GM12878 (cell line): ENCODE data around the gene CUL9. TPM values are rescaled to one million over a fixed set of nuclear protein-coding genes. Genes with fewer than 3 reads are reported as not detected.

Experiments
- DPF2 ChIP-seq: fragments of 450-650 bp; IDR thresholded peaks from 2 replicates; pipeline ENCODE4 v1.6.1; 2017; ENCODE audit warnings: mild to moderate bottlenecking
- HCFC1 ChIP-seq: fragments of 150-350 bp; IDR thresholded peaks from 2 replicates; pipeline ENCODE4 v1.6.1; 2014; ENCODE audit warnings: low read length
- RB1 ChIP-seq: fragments of 450-650 bp; formaldehyde crosslinking; IDR thresholded peaks from 2 replicates; pipeline ENCODE4 v1.6.1; 2017; ENCODE audit warnings: mild to moderate bottlenecking, borderline replicate concordance
- SP1 ChIP-seq: IDR thresholded peaks from one replicate; pipeline ENCODE4 v1.6.1; 2011; ENCODE audit warnings: low read depth, low read length
- polyA plus RNA-seq, 11 experiments: library from polyadenylated mRNA; depleted of rRNA in 4 of 11; unstranded in 6 of 11; stranded (reverse) in 5 of 11; fragments of >200 nt; fragmentation: Nextera tagmentation in 4 of 11; fragmentation: Illumina TruSeq in 1 of 11; extraction: Ambion mirVana in 4 of 11; extraction: Trizol in 1 of 11; gene quantifications; 1 replicate in 1 of 11; 2 replicates in 10 of 11; pipeline versions ENCODE4 v1.2.1 to v1.2.3, GENCODE V29; 2011 to 2016; ENCODE audit warnings: inconsistent platforms in 2 of 11, missing spikeins in 2 of 11, low read depth in 1 of 11
- total RNA-seq, 4 experiments: library from RNA; depleted of rRNA in 3 of 4; stranded (reverse); fragments of >200 nt in 3 of 4; fragmentation: Illumina TruSeq in 1 of 4; extraction: Trizol in 1 of 4; gene quantifications; 2 replicates each; pipeline versions ENCODE4 v1.2.1 to v1.2.3, GENCODE V29; 2013 to 2021
- TF ChIP-seq, protein P1 (sequence below): fragments of 450-650 bp; IDR thresholded peaks from 2 replicates; pipeline ENCODE4 v1.6.1; 2016; ENCODE audit warnings: mild to moderate bottlenecking, moderate library complexity, borderline replicate concordance
- TF ChIP-seq, protein P2 (sequence below): IDR thresholded peaks from 2 replicates; pipeline ENCODE4 v1.6.1; 2012; ENCODE audit warnings: low read depth, low read length, improper control_type of control experiment
- TF ChIP-seq, protein P3 (sequence below): fragments of 450-650 bp; IDR thresholded peaks from 2 replicates; pipeline ENCODE4 v1.6.1; 2017; ENCODE audit warnings: borderline replicate concordance

CUL9 gene
- total and polyA plus RNA-seq, 10 of the 15 experiments (the other 5 are each of a cell fraction or from before 2014, with no cell fraction given) = 1.2 to 48.3 (median 17.2) TPM

DNA sequence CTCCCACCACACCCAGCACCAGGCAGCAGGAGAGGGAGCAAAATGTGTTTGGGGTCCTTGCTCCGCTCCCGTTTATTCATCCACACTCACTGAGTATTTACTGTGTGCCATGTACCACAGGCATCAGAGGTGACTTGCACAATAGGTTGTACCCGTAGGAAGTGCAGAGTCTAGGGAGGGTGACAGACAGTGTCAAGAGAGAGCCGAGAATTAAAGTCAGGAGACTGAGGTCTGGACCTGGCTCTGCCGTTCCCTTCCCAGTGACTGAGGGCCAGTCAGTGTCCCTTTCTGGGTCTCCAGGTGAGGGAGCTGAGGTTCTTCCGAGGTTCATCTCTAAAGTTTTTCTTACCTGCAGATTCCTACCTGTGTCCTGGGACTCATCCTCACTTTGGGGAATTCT is 83.6 kb downstream of the CUL9 start (continued):
- TF ChIP-seq, protein P1, sequence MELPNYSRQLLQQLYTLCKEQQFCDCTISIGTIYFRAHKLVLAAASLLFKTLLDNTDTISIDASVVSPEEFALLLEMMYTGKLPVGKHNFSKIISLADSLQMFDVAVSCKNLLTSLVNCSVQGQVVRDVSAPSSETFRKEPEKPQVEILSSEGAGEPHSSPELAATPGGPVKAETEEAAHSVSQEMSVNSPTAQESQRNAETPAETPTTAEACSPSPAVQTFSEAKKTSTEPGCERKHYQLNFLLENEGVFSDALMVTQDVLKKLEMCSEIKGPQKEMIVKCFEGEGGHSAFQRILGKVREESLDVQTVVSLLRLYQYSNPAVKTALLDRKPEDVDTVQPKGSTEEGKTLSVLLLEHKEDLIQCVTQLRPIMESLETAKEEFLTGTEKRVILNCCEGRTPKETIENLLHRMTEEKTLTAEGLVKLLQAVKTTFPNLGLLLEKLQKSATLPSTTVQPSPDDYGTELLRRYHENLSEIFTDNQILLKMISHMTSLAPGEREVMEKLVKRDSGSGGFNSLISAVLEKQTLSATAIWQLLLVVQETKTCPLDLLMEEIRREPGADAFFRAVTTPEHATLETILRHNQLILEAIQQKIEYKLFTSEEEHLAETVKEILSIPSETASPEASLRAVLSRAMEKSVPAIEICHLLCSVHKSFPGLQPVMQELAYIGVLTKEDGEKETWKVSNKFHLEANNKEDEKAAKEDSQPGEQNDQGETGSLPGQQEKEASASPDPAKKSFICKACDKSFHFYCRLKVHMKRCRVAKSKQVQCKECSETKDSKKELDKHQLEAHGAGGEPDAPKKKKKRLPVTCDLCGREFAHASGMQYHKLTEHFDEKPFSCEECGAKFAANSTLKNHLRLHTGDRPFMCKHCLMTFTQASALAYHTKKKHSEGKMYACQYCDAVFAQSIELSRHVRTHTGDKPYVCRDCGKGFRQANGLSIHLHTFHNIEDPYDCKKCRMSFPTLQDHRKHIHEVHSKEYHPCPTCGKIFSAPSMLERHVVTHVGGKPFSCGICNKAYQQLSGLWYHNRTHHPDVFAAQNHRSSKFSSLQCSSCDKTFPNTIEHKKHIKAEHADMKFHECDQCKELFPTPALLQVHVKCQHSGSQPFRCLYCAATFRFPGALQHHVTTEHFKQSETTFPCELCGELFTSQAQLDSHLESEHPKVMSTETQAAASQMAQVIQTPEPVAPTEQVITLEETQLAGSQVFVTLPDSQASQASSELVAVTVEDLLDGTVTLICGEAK = no peak
- TF ChIP-seq DPF2 (no peak), HCFC1 (no peak), SP1 (no peak), RB1 (no peak)
- TF ChIP-seq, protein P2, sequence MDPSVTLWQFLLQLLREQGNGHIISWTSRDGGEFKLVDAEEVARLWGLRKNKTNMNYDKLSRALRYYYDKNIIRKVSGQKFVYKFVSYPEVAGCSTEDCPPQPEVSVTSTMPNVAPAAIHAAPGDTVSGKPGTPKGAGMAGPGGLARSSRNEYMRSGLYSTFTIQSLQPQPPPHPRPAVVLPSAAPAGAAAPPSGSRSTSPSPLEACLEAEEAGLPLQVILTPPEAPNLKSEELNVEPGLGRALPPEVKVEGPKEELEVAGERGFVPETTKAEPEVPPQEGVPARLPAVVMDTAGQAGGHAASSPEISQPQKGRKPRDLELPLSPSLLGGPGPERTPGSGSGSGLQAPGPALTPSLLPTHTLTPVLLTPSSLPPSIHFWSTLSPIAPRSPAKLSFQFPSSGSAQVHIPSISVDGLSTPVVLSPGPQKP = no peak
- TF ChIP-seq, protein P3, sequence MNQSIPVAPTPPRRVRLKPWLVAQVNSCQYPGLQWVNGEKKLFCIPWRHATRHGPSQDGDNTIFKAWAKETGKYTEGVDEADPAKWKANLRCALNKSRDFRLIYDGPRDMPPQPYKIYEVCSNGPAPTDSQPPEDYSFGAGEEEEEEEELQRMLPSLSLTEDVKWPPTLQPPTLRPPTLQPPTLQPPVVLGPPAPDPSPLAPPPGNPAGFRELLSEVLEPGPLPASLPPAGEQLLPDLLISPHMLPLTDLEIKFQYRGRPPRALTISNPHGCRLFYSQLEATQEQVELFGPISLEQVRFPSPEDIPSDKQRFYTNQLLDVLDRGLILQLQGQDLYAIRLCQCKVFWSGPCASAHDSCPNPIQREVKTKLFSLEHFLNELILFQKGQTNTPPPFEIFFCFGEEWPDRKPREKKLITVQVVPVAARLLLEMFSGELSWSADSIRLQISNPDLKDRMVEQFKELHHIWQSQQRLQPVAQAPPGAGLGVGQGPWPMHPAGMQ = no peak
- TF ChIP-seq, all 136 proteins: peak for 0
